ENCODE measurements around the gene VPS50. TPM values are rescaled to one million over a fixed set of nuclear protein-coding genes. Genes with fewer than 3 reads are reported as not detected.

VPS50 gene, protein sequence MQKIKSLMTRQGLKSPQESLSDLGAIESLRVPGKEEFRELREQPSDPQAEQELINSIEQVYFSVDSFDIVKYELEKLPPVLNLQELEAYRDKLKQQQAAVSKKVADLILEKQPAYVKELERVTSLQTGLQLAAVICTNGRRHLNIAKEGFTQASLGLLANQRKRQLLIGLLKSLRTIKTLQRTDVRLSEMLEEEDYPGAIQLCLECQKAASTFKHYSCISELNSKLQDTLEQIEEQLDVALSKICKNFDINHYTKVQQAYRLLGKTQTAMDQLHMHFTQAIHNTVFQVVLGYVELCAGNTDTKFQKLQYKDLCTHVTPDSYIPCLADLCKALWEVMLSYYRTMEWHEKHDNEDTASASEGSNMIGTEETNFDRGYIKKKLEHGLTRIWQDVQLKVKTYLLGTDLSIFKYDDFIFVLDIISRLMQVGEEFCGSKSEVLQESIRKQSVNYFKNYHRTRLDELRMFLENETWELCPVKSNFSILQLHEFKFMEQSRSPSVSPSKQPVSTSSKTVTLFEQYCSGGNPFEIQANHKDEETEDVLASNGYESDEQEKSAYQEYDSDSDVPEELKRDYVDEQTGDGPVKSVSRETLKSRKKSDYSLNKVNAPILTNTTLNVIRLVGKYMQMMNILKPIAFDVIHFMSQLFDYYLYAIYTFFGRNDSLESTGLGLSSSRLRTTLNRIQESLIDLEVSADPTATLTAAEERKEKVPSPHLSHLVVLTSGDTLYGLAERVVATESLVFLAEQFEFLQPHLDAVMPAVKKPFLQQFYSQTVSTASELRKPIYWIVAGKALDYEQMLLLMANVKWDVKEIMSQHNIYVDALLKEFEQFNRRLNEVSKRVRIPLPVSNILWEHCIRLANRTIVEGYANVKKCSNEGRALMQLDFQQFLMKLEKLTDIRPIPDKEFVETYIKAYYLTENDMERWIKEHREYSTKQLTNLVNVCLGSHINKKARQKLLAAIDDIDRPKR
- total RNA-seq, result 9.3 and 14.1 TPM in 2 replicates

GRCh38 chr7:93231799-93232672 is at the start of gene VPS50:
VPS50 (plus strand) TSS chr7:93232366; CDS start chr7:93232468, 102 bp downstream.

DNA sequence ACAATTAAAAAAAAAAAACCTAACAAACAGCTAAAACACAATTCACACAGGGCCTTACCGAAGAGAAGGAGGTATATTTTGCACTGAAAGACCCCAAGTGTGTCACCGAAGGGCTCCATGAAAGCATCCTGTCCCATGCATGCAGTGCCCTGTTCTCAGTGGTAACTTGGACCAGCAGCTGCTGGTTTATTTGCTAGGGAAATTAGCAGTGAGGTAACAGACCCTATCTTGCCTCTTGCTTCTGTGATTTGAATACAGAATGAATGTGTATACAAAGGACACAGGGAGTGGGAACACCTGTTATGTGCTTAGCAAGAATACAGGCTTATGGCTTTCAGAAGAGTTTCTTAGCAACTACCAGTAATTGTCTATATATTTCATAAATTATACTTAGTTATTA is 5.9 kb upstream of the VPS50 start, which contains the start of gene HEPACAM2:
HEPACAM2 (minus strand) TSS at position 160 of the 400 bp plus-strand sequence.

Other genes with a start within 250 kb of the VPS50 start
- gene SAMD9, start 114.4 kb upstream of the VPS50 start, total RNA-seq, result 0.98 and 1.4 TPM in 2 replicates
- gene SAMD9L, start 84.0 kb upstream of the VPS50 start, total RNA-seq, result under 0.01 and 0.25 TPM in 2 replicates
- not detected in 2 replicates for gene HEPACAM2, start 5.9 kb upstream of the VPS50 start, total RNA-seq